GM21619 (cell line): Measurements from ENCODE around the gene LINC00237.

Experiments
- ATAC-seq: cut with Tn5 transposase; IDR thresholded peaks from one replicate; pipeline ENCODE4 v1.9.1; 2021; ENCODE audit not compliant: unreplicated experiment

The LINC00237 gene

DNA sequence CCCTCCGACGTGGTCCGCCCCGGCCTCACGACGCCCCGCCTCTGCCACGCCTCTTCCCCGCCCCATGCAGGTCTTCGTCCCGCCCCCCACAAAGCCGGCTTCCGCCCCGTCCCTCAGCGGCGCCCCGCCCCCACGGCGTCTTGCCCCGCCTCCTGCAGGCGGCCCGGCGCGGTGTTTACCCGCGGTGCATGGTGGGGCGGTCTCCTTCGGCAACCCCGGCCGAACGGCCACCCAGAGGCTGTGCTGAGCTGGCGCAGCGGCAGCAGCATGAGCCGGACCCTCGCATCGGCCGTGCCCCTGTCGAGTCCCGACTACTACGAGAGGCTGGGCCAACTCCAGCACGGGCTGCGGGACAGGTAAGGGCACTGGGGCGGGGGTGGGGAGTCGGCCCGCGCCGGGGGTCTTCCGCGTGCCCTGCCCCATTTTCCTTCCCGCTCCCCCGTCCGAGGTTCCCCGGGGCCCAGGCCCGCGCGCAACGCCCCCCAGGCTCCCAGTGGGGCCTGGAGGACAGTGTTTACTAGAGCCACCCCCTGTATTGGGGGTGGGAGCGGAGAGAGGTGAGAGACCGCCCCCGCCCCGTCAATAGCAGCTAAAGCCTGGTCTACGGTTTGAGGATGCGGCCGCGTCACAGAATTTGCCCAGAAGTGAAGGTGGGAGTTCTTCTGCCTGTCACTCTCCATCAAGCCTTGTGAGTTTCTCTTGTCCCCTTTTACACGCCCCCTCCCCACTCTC is 19.9 kb upstream of the LINC00237 start, which contains the start of gene KIZ:
TSS of gene KIZ (plus strand) at position 234 of the 732 bp plus-strand sequence. CDS start at position 268, 34 bp downstream.
- peak; percentile 95 for ATAC-seq

DNA sequence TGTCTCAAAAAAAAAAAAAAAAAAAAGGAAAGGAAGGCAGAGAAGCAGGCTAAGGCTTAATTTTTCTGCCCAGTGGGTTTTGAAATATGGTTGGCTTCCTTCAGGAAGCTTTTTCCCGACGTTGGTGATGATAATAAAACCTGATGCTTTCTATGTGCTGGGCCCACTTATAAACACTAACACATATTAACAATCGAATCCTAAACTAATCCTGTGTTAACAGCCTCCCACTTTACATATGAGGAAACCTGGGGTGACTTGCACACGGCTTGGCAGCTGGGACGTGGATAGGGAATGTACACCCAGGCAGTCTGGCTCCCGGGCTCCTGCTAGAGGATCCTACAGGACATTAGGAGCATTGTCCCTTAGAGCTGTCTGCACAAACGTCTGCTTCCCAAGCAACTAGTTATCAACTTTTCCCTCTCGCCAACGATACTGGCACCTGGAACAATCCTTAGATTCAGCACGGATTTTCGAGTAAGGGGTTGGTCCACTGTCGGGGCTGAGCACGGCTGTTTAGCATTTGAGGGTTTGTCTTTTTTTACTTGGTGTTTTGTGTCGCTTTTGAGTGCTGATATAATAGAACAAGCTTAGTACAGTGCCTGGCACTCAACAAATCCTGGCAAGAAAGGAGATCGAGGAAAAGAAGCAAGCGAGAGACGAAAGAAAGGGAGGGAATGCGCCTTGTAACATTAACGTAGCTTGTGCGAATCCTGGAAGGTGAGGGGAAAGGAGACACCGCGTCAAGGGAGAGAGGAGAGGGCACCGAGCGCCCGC is 19.1 kb upstream of the LINC00237 start:
- ATAC-seq: peak; percentile 23

DNA sequence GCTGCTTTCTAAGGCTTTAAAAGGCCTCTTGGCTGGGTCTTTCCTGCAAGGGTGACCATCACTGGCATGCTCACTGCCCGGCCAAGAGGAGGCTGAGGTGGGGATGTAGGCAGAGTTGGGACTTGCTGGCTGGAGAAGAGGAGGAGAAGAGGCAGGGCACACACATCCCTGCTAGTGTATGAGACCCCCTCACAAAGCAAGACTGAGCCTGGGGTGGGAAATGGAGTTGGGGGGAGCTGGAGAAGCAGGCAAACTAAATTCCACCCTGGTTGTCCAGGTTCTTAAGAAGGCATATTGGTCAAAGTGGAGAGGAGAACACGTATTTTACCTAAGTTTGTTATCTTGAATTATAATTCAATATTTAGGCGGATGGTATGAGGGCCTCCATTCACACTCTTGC is 18.0 kb upstream of the LINC00237 start:
- ATAC-seq: no peak

DNA sequence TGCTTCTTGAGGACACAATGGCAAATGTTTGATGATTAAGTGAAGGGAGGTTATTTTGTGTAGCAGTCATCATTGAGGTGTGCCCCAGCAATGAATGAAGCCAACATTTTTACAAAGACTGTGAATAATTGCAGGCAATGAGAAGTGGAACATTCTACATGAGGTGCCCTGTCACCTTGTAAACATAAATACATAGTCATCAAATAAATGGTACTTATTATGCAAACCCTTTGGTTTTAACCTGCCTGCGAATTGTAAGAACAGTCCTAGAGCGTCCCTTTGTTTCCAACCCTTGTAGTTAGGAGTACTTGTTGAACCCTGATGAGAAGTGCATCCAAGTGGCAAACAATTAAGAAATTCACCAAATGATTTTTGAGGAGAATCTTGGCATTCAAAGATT is 12.6 kb upstream of the LINC00237 start:
- no peak for ATAC-seq

DNA sequence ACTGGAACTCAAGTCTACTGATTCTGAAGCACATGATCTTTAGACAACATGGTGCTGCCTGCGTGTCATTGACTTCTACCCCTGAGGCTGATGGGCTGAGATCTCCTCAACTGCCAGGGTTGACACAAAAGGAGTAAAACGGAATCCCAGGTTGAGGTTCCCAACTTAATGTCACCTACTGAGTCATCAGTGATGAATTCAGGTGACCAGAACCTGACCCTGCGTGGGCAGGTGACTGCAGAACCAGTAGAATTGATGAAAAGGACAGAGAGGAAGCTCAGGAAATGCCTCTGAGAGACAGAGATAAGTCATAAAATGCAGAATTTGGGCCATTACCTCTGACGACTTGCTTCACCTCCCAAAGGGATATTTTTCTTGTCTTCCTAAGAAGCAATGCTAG is 12.0 kb upstream of the LINC00237 start:
- no peak for ATAC-seq

DNA sequence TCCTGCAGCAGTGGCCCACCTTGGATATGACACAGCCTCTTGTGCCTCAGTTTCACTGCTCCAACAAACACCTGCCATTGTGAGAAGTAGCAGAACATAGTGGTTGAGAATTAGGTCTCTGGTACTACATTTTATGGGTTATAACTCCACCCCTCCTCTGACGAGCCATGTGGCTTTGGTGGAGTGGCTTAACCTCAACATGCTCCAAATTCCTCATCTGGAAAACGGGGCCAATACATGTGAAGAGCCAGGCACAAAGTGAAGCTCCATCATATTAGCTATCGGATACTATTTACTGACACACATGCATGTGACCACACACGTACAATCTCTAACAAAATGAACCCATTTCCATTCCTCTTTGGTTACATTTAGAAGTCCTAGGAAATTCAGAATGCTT is 11.4 kb upstream of the LINC00237 start:
- no peak for ATAC-seq

DNA sequence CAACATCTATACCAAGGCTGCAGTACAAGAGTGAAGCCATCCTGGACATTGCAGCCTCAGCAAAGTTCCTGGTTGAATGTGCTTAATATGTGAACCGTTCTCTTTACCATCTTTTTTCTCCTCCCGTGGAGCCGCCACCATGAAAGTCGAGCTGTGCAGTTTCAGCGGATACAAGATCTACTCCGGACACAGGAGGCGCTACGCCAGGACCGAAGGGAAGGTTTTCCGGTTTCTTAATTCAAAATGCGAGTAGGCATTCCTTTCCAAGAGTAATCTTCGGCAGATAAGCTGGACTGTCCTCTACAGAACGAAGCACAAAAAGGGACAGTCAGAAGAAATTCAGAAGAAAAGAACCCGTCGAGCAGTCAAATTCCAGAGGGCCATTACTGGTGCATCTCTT is 8.4 kb upstream of the LINC00237 start:
- ATAC-seq: no peak

DNA sequence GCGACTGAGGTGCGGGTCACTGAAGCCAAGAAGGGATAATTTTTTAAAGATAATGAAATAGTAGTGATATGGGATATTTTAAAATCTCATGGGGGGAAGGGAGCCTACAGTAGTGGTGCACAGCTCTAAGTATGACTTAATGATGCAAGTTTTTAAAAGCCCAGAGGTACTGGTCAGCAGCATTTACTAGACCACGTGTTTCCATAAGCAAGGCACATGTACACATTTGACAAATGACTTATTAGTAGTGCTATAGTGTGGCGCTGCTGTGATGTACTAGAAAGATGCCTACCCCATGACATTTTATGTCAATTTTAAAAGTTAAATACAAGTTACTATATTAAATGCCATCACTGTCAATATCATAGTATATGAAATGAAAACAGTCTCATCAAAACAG is 7.5 kb upstream of the LINC00237 start:
- ATAC-seq: no peak

DNA sequence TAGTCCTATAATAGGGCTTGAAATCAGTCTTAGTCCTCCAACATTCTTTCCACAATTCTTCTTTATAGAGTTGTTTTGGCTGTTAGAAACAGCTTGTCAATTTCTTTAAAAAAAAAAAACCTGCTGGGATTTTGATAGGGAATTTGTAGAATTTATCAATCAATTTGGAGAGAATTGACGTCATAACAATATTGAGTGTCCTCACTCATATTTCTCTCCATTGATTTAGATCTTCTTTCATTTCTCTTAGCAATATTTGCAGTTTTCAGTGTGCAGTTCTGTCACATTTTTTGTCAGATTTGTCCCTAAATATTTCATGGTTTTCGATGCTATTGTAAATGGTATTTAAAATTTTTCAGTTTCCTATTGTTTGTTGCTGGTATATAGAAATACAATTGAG is 5.3 kb upstream of the LINC00237 start:
- ATAC-seq: no peak

DNA sequence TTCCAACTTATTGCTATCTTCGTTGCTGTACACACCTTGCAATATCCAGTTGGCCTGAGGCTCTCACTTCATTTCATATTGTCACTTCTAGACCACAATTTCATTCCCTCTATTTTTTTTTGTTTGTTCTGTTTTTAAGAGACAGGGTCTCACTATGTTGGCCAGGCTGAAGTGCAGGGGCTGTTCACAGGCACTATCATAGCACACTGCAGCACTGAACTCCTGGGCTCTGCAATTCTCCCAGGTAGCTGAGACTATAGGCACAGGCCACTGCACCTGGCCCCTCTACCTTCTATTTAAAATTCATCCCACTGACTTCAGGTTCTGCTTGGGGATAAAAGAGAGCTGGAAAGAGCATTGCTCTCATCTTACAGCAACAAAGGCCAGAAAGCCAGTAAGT is 4.7 kb upstream of the LINC00237 start:
- no peak for ATAC-seq

DNA sequence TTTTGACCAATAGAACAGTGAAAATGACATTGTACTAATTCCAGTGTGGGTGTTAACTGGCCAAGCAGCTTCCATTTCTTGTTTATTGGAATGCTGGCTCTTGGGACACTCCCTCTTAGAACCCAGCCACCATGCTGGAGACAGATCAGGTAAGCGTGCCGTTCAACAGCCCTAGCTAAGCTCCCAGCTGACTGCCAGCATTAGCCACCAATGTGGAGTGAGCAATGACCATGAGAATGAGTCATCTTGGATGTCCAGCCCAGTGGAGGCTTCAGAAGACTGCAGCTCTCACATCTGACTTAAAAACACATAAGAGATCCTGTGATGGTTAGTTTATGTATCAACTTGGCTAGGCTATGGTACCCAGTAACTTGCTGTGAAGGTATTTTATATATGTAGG is 3.0 kb upstream of the LINC00237 start:
- ATAC-seq: no peak

DNA sequence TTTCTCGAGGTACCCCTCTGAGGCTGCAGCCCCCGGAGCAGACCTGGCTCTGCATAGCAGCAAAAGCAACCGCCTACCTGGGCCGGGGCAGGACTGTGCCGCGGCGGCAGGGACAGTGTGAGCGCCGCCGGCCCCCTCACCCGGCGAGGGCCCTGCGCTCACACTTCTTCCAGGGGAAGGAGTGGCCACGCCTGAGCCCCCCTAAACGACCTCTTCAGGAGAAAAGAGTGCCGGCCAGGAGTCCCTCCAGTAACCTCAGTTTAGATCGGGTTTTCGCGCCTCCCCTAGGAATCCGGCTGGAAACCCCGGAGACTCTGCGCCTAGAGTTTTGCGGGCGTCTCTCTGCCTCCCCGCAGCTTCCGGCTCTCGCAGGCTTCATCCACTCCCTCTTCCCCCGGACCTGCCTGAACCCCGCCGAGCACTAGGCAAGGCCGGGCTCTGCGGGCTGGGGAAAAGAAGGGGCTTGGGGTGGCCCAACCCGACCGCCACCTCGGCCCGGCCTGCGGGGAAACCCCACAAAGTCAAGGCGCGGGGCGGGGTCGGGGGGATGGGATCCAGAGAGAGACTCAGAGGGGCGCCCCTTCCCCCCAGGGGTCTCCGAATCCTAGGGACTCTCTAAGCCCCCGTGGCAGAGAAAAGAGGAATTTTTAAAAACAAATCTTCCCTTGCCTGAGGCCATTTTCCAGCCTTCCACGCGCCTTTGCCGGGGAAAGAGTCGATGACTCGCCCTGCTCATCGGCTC is 558 bp downstream of the LINC00237 start:
- no peak for ATAC-seq

DNA sequence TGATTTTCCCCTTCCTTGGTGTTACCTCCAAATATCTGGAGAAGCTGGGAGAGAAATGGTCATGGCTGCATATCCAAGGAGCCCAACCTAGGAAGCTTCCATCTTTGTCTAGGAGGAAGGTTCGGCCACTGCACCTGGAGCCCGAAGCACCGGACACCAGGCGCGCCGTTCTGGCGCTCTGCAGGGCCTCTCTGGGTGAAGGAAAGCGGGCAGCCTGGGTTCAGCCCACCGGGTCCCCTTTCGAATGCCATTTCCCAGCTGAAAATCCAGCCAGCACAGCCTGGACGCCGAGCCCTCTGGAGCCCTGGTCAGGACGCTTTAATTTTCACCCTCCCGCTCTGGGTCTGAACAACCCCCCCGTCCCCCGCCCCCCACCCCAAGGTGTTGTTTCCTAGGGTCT is 1.2 kb downstream of the LINC00237 start:
- ATAC-seq: no peak

DNA sequence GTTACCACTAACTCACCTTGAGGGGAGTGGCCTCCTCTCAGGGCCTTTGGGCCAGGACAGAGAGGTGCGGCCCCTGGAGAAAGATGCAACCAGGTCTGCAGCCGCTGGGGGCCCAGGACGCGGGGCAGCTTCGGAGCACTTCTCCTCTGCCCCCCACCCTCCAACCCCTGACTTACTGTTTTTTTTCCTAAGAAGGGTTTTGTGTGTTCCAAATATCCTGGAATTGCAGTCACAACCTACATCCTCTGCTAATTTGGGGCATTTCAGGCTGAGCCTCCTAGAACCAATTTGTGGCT is 1.7 kb downstream of the LINC00237 start:
- no peak for ATAC-seq

DNA sequence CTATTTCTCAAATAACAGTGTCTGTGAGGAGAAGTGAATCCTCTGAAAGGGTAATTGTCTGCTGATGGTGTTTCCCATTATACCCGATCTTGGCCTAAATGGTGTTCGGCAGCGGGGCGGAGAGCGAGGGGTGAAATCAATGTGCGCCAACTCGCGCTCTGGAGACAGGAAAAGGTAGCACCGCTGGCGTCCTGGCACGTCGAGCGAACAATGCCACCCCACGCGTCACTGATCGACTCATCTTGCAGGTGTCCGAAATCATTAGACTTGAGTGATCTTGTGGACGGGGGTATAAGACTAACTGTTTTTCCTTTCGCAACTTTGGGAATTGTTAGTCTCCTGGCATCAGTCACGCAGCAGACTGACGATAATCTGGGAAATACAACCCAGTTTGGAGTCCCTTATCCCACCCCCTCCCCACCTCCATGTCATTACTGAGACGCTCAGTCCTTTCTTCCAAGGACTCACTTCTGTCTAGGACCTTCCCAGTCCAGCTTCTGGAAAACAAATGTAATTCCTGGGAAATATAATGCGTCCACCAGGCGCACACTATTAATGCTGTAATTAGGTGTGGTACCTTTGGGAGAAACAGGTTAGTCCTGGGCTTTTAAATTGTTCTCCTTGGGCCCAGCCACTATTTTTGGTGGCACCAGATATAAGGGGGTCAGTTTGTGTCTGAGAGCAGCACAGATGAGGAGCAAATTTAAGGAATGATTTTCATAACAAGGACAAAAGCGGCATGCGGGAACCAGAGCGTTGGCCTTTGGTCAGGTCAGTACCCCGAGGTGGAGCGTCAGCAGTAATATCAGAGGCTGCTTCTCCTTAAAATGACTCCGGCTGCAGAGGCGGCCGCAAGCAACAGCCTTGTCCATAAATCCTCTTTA is 2.3 kb downstream of the LINC00237 start:
- ATAC-seq: no peak

DNA sequence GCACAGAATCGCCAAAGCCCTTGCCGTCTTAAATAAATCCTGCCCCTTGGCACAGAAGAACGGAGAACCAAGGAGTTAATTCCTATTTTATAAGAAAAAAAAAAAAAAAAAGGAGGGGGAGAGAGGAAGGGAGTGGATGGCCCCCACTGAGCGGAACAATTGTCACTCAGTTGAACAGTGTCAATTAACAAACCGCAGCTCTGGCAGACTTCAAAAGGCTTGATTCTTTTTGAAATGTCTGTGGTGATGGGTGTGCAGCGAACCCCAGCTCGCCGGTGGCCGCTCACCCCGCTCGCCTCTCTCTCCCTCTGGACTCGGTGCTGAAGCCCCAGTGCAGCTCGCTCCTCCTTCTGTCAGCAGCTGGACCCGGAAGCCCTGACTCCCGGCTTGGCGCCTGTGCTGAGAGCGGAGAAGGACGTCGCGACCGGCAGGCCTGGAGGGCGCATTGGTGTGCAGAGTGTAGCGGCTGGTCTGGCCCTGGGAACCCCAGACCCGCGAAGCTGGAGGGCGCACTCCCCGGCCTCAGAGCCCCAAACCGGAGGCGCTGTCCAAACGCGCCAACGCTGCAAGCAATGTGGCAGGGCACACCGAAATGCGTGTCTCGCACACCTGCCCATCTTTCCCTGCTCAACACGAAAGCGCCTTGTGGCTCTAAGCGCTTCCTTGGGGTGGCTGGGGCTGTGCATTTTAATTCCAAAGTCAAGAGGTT is 3.4 kb downstream of the LINC00237 start:
- no peak for ATAC-seq

DNA sequence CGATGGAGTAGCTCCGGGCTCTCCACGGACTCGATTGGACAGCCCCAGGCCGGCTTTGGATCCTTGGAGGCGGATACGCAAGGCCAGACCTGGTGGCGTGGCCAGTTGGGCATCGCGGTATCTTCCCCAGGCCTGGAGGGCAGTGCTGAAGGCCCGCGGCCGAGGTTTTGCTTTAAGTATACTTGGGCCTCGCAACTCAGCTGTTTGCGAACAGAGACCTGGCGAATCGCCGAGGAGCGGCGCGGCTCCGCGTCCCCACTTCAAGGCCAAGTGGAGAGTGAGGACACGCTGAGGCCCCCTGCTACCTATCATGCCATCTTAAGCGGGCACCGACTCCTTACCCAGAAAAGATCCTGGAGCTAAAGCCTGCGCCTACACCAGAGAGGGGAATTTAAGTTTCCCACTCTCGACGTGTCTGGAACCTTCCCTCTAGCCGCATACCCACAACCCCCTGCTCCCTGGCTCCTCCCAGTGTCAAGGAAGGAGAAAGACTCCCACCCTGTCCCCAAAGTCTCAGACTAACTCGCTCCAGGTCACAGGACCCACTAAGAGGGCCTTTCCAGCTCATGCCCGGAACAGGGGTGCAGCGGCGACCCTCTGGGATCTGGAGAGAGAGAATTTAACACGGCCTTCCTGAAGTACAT is 4.1 kb downstream of the LINC00237 start:
- ATAC-seq: no peak

DNA sequence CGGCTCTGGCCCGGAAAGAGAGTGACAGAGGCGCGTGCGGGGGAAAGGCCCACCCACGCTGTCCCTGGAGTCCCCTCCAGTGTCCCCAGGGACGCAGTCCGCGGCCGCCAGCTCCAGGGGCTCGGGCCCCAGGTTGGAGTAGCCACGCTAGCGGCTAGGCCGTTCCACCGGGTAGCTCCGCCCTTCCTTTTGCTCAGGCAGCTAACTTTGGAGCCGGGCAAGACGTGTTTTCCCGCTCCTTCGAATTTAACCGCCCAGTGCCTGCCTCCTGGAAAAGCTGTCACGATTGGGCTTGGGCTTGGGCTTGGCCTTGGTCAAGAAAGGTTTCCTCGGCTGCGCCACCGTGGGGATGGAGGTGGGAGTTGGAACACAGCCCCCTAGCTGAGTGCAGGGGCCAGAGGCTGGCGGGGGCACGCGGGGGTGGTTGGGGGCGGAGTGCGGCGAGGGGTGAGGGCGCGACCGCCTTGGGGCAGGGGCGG is 4.7 kb downstream of the LINC00237 start:
- no peak for ATAC-seq

DNA sequence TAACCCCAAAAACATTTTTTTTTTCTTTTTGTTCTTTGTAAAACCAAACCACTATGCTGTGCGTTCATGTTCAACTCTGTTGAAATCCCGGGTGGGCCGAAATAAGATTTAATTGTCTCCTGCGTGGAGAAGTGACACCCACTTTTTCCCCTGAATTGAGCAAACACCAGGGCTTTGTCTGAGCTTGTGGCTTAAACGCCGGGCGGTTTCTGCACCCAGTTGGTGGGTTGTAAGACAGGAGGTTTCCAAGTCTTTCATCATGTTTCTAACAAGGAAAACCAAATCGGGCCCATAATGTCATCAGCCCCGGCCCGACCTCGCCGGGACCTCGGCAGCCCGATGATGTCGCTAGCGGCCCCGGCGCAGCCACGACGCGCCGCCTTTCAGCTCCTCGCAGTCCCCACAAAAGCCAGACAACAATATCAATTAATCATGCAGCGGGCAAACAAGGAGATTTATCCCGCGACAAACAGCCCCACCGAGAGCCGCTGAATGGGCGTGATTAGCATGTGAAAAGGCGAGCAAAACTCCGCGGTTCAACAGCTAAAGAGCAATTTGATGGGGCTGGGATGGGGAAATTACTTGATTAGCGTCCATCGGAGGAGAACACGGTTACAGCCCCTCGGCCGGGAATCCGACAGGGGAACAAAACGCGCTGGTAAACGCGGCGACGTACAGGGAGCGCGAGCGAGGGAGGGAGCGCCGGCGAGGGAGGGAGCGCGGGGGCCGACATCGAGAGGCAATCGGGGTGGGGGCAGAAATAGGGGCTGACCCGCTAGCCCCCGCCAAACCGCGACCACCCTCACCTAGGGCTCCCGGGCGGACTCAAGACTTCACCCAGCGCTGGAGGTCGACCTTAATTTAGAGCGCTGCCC is 5.3 kb downstream of the LINC00237 start:
- no peak for ATAC-seq
